C4-2B (cell line): ENCODE results near the gene TMEM52B.

Experiments
- H3K27ac ChIP-seq: fragments of 450-650 bp; 2 replicates; pipeline ENCODE4 v1.5.1; 2017
- CTCF ChIP-seq: fragments of 450-650 bp; conservative IDR thresholded peaks from 2 replicates; pipeline ENCODE4 v1.5.1; 2017; ENCODE audit warnings: mild to moderate bottlenecking
- ZFX ChIP-seq: fragments of 450-650 bp; IDR thresholded peaks from 2 replicates; pipeline ENCODE4 v1.6.1; 2017

Gene TMEM52B

GRCh38 chr12:10171973-10172728 lies 6.7 kb upstream of the TMEM52B start, which contains the start of gene OLR1:
TSS of gene OLR1 (minus strand) at chr12:10172132. CDS start at chr12:10172077, 55 bp downstream.
- no peak for TF ChIP-seq ZFX
- TF ChIP-seq CTCF, result no peak
- no peak within 1 kb of the TSS for H3K27ac ChIP-seq

DNA sequence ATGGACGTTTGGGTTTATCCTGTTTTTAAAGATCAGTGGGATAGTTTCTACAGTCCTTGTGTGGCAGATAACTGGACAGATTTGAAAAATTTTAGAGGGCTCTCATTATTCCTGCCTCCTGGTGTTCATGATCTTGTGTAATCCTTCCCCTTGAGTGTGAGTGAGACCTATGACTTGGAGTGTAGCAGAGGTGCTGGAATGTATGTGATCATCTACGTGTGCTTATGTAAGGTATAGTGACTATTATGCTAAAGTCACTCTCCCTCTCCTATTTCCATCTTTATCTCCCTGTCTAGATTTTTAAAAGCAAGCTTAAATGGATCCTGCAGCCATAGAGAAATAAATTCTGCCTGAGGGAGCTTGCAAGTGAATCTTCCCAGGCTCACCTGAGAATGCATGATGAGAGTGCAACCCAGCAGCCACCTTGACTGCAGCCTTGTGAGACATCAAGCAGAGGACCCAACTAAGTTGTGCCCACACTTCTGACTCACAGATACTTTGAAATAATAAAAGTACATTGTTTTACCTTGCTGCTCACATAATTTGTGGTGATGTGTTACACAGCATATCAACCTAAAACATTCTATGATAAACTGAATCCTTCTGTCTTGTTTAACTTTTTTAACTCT lies 3.7 kb upstream of the TMEM52B start:
- TF ChIP-seq ZFX (no peak), CTCF (no peak)
- no peak overlapping the region for H3K27ac ChIP-seq

- no peak for TF ChIP-seq ZFX
- TF ChIP-seq CTCF, result peak; percentile 8; the same call in 1 of the 2 replicates
- H3K27ac ChIP-seq, result no peak overlapping the region
These were observed 2.8 kb upstream of the TMEM52B start for GRCh38 chr12:10175846-10176636.

- no peak overlapping the region for H3K27ac ChIP-seq
- TF ChIP-seq CTCF (no peak), ZFX (no peak)
These were observed 947 bp downstream of the TMEM52B start for GRCh38 chr12:10179776-10180181.

GRCh38 chr12:10182354-10183049 lies 3.7 kb downstream of the TMEM52B start:
- TF ChIP-seq ZFX (no peak), CTCF (no peak)
- H3K27ac ChIP-seq, result no peak overlapping the region

- no peak for TF ChIP-seq CTCF
- no peak for TF ChIP-seq ZFX
- no peak overlapping the region for H3K27ac ChIP-seq
These were observed 5.5 kb downstream of the TMEM52B start for GRCh38 chr12:10184261-10184843.
